H1 (cell line): ENCODE measurements around the gene SLC15A1. TPM values are rescaled to one million over a fixed set of nuclear protein-coding genes. Genes with fewer than 3 reads are reported as not detected.

Experiments
- CTCF ChIA-PET: fragments of 300-600 bp; sonication (Branson Sonifier 250); formaldehyde crosslinking; loops from one replicate; lab custom pipeline; 2021; ENCODE audit not compliant: partially characterized antibody; lab: Charles Lee
- POLR2A ChIA-PET: fragments of 300-600 bp; sonication (Branson Sonifier 250); formaldehyde crosslinking; loops from one replicate; lab custom pipeline; 2021; ENCODE audit warnings: inconsistent platforms; ENCODE audit not compliant: partially characterized antibody; lab: Charles Lee
- DNase-seq, 2 experiments: peaks; one replicate each; pipeline versions ENCODE4 v3.0.0 to v3.0.0-alpha.2; 2010 to 2022; ENCODE audit warnings: low spot score in 2 of 2, low read depth in 1 of 2, mixed read lengths in 1 of 2
- FAIRE-seq: peaks from 2 replicates; lab custom pipeline; 2011; peaks lifted over from hg19 to GRCh38; lab: Jason Lieb, UNC
- H2AFZ ChIP-seq: 2 replicates; pipeline ENCODE4 v1.8.1; 2012; ENCODE audit warnings: low read length, inconsistent platforms
- H2AK5ac ChIP-seq: 2 replicates; pipeline ENCODE4 v1.6.1; 2013; ENCODE audit warnings: low read depth, low read length
- H2BK120ac ChIP-seq: replicated peaks from 2 replicates; pipeline ENCODE3; 2013; ENCODE audit warnings: low read depth, low read length, inconsistent platforms
- H2BK12ac ChIP-seq: 2 replicates; pipeline ENCODE4 v1.6.1; 2013; ENCODE audit warnings: low read depth, low read length
- H2BK15ac ChIP-seq: 2 replicates; pipeline ENCODE4 v1.6.1; 2013; ENCODE audit warnings: low read length
- H2BK20ac ChIP-seq: 2 replicates; pipeline ENCODE4 v1.6.1; 2013; ENCODE audit warnings: low read length
- H2BK5ac ChIP-seq: 2 replicates; pipeline ENCODE4 v1.6.1; 2013; ENCODE audit warnings: low read depth, low read length
- H3K14ac ChIP-seq: 2 replicates; pipeline ENCODE4 v1.6.1; 2013; ENCODE audit warnings: inconsistent platforms; ENCODE audit not compliant: insufficient read length
- H3K18ac ChIP-seq: 2 replicates; pipeline ENCODE4 v1.6.1; 2013; ENCODE audit warnings: low read length; ENCODE audit errors: extremely low read depth
- H3K23ac ChIP-seq: 2 replicates; pipeline ENCODE4 v1.6.1; 2013; ENCODE audit warnings: inconsistent platforms; ENCODE audit not compliant: insufficient read length
- H3K23me2 ChIP-seq: 2 replicates; pipeline ENCODE4 v1.6.1; 2013; ENCODE audit warnings: low read depth, low read length
- H3K27ac ChIP-seq: 2 replicates; pipeline ENCODE4 v1.6.1; 2011; ENCODE audit warnings: low read depth, low read length, inconsistent platforms
- H3K27me3 ChIP-seq, 4 experiments: replicated peaks in 1 of 4; 1 replicate in 1 of 4; 2 replicates in 3 of 4; pipeline versions ENCODE4 v1.6.1 to v1.8.1; 2011 to 2013; ENCODE audit warnings: low read length in 3 of 4, mild to moderate bottlenecking in 3 of 4, inconsistent platforms in 2 of 4, mixed read lengths in 2 of 4, moderate library complexity in 1 of 4; ENCODE audit not compliant: control insufficient read depth in 3 of 4, insufficient read depth in 3 of 4; ENCODE audit errors: extremely low read depth in 1 of 4
- H3K36me3 ChIP-seq, 4 experiments: 2 replicates each; pipeline versions ENCODE4 v1.6.1 to v1.8.1; 2011 to 2013; ENCODE audit warnings: mild to moderate bottlenecking in 4 of 4, low read length in 3 of 4, moderate library complexity in 2 of 4, control low read depth in 1 of 4, inconsistent platforms in 1 of 4; ENCODE audit not compliant: insufficient read depth in 4 of 4, control insufficient read depth in 2 of 4
- H3K4ac ChIP-seq: replicated peaks from 2 replicates; pipeline ENCODE3; 2013; ENCODE audit warnings: low read length, low read depth, mixed read lengths, inconsistent platforms; ENCODE audit not compliant: insufficient read length
- H3K4me1 ChIP-seq, 4 experiments: replicated peaks in 1 of 4; 1 replicate in 1 of 4; 2 replicates in 3 of 4; pipeline versions ENCODE4 v1.6.1 to v1.8.1; 2011 to 2013; ENCODE audit warnings: low read length in 3 of 4, inconsistent platforms in 2 of 4, mixed read lengths in 1 of 4; ENCODE audit not compliant: insufficient read depth in 4 of 4, control insufficient read depth in 3 of 4
- H3K4me2 ChIP-seq, 2 experiments: 2 replicates each; pipeline versions ENCODE4 v1.6.1 to v1.8.1; 2011 to 2013; ENCODE audit warnings: low read depth in 2 of 2, low read length in 2 of 2, control low read depth in 1 of 2, inconsistent platforms in 1 of 2, mild to moderate bottlenecking in 1 of 2; ENCODE audit not compliant: insufficient read depth in 1 of 2
- H3K4me3 ChIP-seq, 4 experiments: fragments of 200-600, 300-600 bp in 1 of 4; sonication (generic), shearing (Covaris generic), sonication (Bioruptor Twin) in 1 of 4; 2 replicates each; pipeline versions ENCODE4 v1.5.1 to v1.8.1; 2011 to 2016; ENCODE audit warnings: low read length in 4 of 4, low read depth in 3 of 4, control low read depth in 2 of 4, inconsistent platforms in 2 of 4, mild to moderate bottlenecking in 2 of 4, mixed read lengths in 1 of 4, moderate library complexity in 1 of 4; ENCODE audit not compliant: insufficient read depth in 2 of 4; ENCODE audit errors: extremely low read depth in 1 of 4
- H3K56ac ChIP-seq: replicated peaks from 2 replicates; pipeline ENCODE3; 2013; ENCODE audit warnings: low read depth, mild to moderate bottlenecking, mixed read lengths, low read length, inconsistent platforms; ENCODE audit not compliant: insufficient read length
- H3K79me1 ChIP-seq: 2 replicates; pipeline ENCODE4 v1.6.1; 2013; ENCODE audit warnings: low read depth, low read length, control low read depth
- H3K79me2 ChIP-seq, 2 experiments: 2 replicates each; pipeline versions ENCODE4 v1.6.1 to v1.8.1; 2012 to 2013; ENCODE audit warnings: low read length in 2 of 2, mild to moderate bottlenecking in 2 of 2, inconsistent platforms in 1 of 2; ENCODE audit not compliant: insufficient read depth in 2 of 2, control insufficient read depth in 1 of 2
- H3K9ac ChIP-seq, 4 experiments: replicated peaks in 1 of 4; 1 replicate in 1 of 4; 2 replicates in 3 of 4; pipeline versions ENCODE4 v1.6.1 to v1.8.1; 2011 to 2013; ENCODE audit warnings: low read depth in 3 of 4, low read length in 3 of 4, control low read depth in 2 of 4, mild to moderate bottlenecking in 2 of 4, moderate library complexity in 2 of 4, inconsistent platforms in 1 of 4; ENCODE audit errors: extremely low read depth in 1 of 4
- H3K9me3 ChIP-seq, 2 experiments: 2 replicates each; pipeline versions ENCODE4 v1.6.1 to v1.8.1; 2012 to 2013; ENCODE audit warnings: mild to moderate bottlenecking in 2 of 2, moderate library complexity in 2 of 2, control low read depth in 1 of 2, inconsistent platforms in 1 of 2, low read depth in 1 of 2, low read length in 1 of 2, mixed read lengths in 1 of 2; ENCODE audit not compliant: insufficient read depth in 2 of 2
- H4K20me1 ChIP-seq, 2 experiments: replicated peaks in 1 of 2; 2 replicates each; pipeline versions ENCODE3 to v1.8.1; 2011 to 2013; ENCODE audit warnings: inconsistent platforms in 2 of 2, low read length in 2 of 2, mild to moderate bottlenecking in 1 of 2; ENCODE audit not compliant: insufficient read depth in 2 of 2, control insufficient read depth in 1 of 2
- H4K5ac ChIP-seq: 2 replicates; pipeline ENCODE4 v1.6.1; 2013; ENCODE audit warnings: low read length, low read depth, mixed read lengths, inconsistent platforms; ENCODE audit not compliant: insufficient read length
- H4K8ac ChIP-seq: 2 replicates; pipeline ENCODE4 v1.8.0; 2013; ENCODE audit warnings: mild to moderate bottlenecking, moderate library complexity, low read length, inconsistent platforms; ENCODE audit not compliant: insufficient read depth; ENCODE audit errors: extremely low read depth
- H4K91ac ChIP-seq: replicated peaks from 2 replicates; pipeline ENCODE3; 2013; ENCODE audit warnings: low read length, mixed read lengths, inconsistent platforms; ENCODE audit not compliant: insufficient read length
- BACH1 ChIP-seq: IDR thresholded peaks from 2 replicates; pipeline ENCODE4 v1.6.1; 2012; ENCODE audit warnings: low read length, improper control_type of control experiment
- CBX5 ChIP-seq: fragments of 300-800, 300-1000 bp; sonication (generic); IDR thresholded peaks from 2 replicates; pipeline ENCODE4 v1.7.1; 2016; ENCODE audit warnings: antibody characterized with exemption, low read length, low read depth
- CREB1 ChIP-seq: IDR thresholded peaks from 2 replicates; pipeline ENCODE4 v1.6.1; 2012; ENCODE audit warnings: inconsistent platforms
- EGR1 ChIP-seq: IDR thresholded peaks from 2 replicates; pipeline ENCODE4 v1.6.1; 2011; ENCODE audit warnings: low read depth, low read length, borderline replicate concordance
- FOSL1 ChIP-seq: IDR thresholded peaks from 2 replicates; pipeline ENCODE4 v1.6.1; 2011; ENCODE audit warnings: mild to moderate bottlenecking, low read depth, low read length, moderate library complexity; ENCODE audit not compliant: insufficient read depth
- GTF2F1 ChIP-seq: IDR thresholded peaks from 2 replicates; pipeline ENCODE4 v1.6.1; 2012; ENCODE audit warnings: low read depth, low read length, improper control_type of control experiment, borderline replicate concordance
- HDAC6 ChIP-seq: IDR thresholded peaks from one replicate; pipeline ENCODE4 v1.7.1; 2012; ENCODE audit warnings: low read depth, mild to moderate bottlenecking, inconsistent platforms, low read length, moderate library complexity
- KDM4A ChIP-seq: IDR thresholded peaks from one replicate; pipeline ENCODE4 v1.7.1; 2012; ENCODE audit warnings: low read depth, mild to moderate bottlenecking, moderate library complexity, low read length, inconsistent platforms; ENCODE audit not compliant: severe bottlenecking
- POLR2AphosphoS5 ChIP-seq: IDR thresholded peaks from 2 replicates; pipeline ENCODE4 v1.6.1; 2011; ENCODE audit warnings: low read depth, low read length
- SAP30 ChIP-seq: fragments of 300-600 bp; sonication (generic); IDR thresholded peaks from 2 replicates; pipeline ENCODE4 v1.7.1; 2012; ENCODE audit warnings: low read length, moderate library complexity, mild to moderate bottlenecking, inconsistent platforms; ENCODE audit not compliant: insufficient read depth, insufficient replicate concordance
- SIRT6 ChIP-seq: IDR thresholded peaks from one replicate; pipeline ENCODE4 v1.7.1; 2012; ENCODE audit warnings: low read length, inconsistent platforms
- SP1 ChIP-seq: IDR thresholded peaks from 2 replicates; pipeline ENCODE4 v1.6.1; 2011; ENCODE audit warnings: low read depth, low read length
- SRF ChIP-seq: IDR thresholded peaks from 2 replicates; pipeline ENCODE4 v1.6.1; 2011; ENCODE audit warnings: mild to moderate bottlenecking, low read depth, low read length, moderate library complexity
- TAF7 ChIP-seq: optimal IDR thresholded peaks from 2 replicates; pipeline ENCODE3; 2011; ENCODE audit warnings: low read depth, mild to moderate bottlenecking, inconsistent platforms, low read length, moderate library complexity, borderline replicate concordance
- WGBS, 2 experiments: shearing (Covaris generic) in 1 of 2; methylation state at CpG; one replicate each; pipeline versions ENCODE4 v1.1.6 to v1.1.7; 2013 to 2015; ENCODE audit warnings: low lambda C conversion rate in 2 of 2, mixed read lengths in 2 of 2, inconsistent platforms in 1 of 2, low coverage in 1 of 2, missing lambda C conversion rate in 1 of 2; ENCODE audit not compliant: insufficient replicate concordance in 2 of 2, insufficient coverage in 1 of 2, insufficient read length in 1 of 2; ENCODE audit errors: extremely low coverage in 1 of 2, missing lambda C conversion rate in 1 of 2; 5-methylcytosine and 5-hydroxymethylcytosine counted together
- polyA plus RNA-seq, 7 experiments: library from polyadenylated mRNA; depleted of rRNA in 3 of 7; stranded (reverse) in 5 of 7; unstranded in 2 of 7; fragments of >200 nt in 5 of 7; fragments of 200-250 nt in 2 of 7; gene quantifications; 1 replicate in 5 of 7; 2 replicates in 1 of 7; 4 replicates in 1 of 7; pipeline versions ENCODE4 v1.2.1 to v1.2.3, GENCODE V29; 2011 to 2013; ENCODE audit warnings: missing spikeins in 2 of 7, mixed read lengths in 2 of 7
- total RNA-seq: library from RNA; stranded (reverse); fragmentation: NEBNext Ultra II Directional; extraction: Animal tissue kit (Norgen Biotek cat#: 25700); gene quantifications from 2 replicates; pipeline ENCODE4 v1.2.1, GENCODE V29; 2021
- TF ChIP-seq, protein P1 (sequence below): IDR thresholded peaks from 2 replicates; pipeline ENCODE4 v1.6.1; 2011; ENCODE audit warnings: low read length, improper control_type of control experiment

SLC15A1 gene
- total and polyA plus RNA-seq, 2 of the 8 experiments (the other 6 are each of a cell fraction or from before 2014, with no cell fraction given), result 1.3 to 2.4 TPM

DNA sequence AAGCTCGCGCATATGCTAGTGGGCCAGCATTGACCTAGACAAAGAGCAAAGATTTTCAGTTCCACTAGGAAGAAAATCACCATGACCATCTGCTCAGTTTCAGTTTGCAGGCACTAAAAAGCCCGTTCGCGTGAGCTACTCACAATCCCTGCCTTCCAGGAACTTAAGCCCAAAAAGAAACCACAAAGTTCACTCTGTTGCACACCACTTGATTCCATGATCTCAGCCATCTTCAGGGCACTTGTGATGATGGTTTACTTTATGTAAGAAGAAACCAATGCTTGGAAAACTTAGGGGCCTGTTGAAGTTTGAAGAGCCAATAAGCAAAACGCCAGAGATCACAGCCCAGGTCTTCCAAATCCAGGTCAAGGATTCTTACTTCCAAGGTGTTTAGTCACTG, 45.0 kb upstream of the SLC15A1 start:
- H3K23me2 ChIP-seq, result no peaks in the 10 kb centered on the region
- H3K27ac ChIP-seq, result no peak overlapping the region
- H3K56ac ChIP-seq, result no peak overlapping the region
- H2BK20ac ChIP-seq, result no peak overlapping the region
- H3K4me1 ChIP-seq, result no peaks in the 10 kb centered on the region
- H3K36me3 ChIP-seq, result no peaks in the 10 kb centered on the region; a peak in 2 of 8 replicates
- DNase-seq, result no peak
- no peak overlapping the region for H2AK5ac ChIP-seq
- H3K9ac ChIP-seq, result peak overlapping the region in 1 of 4 experiments; percentile 13; a peak in 1 of 7 replicates
- H3K79me2 ChIP-seq, result no peaks in the 10 kb centered on the region
- H3K4me2 ChIP-seq, result no peak overlapping the region
- H3K14ac ChIP-seq, result no peak overlapping the region
- H3K79me1 ChIP-seq, result peaks cover 2% of the 10 kb centered on the region; the same call in 1 of the 2 replicates
- CTCF ChIA-PET, result interaction anchor here (0.9 to 2.8 kb wide), 9 partner anchors 20 to 313 kb away, joined by 3 to 9 read pairs (median 4); no protein-coding TSS in a partner anchor
- H3K18ac ChIP-seq, result no peak overlapping the region
- FAIRE-seq, result no peak
- no peak overlapping the region for H3K4ac ChIP-seq
- H3K9me3 ChIP-seq, result no peaks in the 10 kb centered on the region
- POLR2A ChIA-PET, result no interaction called here
- no peak overlapping the region for H2BK12ac ChIP-seq
- no peak overlapping the region for H2BK120ac ChIP-seq
- no peak overlapping the region for H4K91ac ChIP-seq
- no peaks in the 10 kb centered on the region for H4K20me1 ChIP-seq
- 92% methylated on average over 6 of the region's 6 CpGs; no CpG with 5 or more reads in 1 of the 2 experiments for WGBS, 2 experiments
- no peak overlapping the region for H2BK5ac ChIP-seq
- H4K8ac ChIP-seq, result no peak overlapping the region
- H2AFZ ChIP-seq, result no peak overlapping the region
- no peak overlapping the region for H3K4me3 ChIP-seq
- H3K23ac ChIP-seq, result no peak overlapping the region
- H3K27me3 ChIP-seq, result no peaks in the 10 kb centered on the region
- H4K5ac ChIP-seq, result no peak overlapping the region
- no peak overlapping the region for H2BK15ac ChIP-seq
- TF ChIP-seq KDM4A (no peak), SP1 (no peak), TAF7 (no peak), CBX5 (no peak), SRF (no peak), FOSL1 (no peak), CREB1 (no peak), GTF2F1 (no peak), HDAC6 (no peak), SIRT6 (no peak), BACH1 (no peak), EGR1 (no peak), POLR2AphosphoS5 (no peak), SAP30 (no peak)
- TF ChIP-seq, protein P1, sequence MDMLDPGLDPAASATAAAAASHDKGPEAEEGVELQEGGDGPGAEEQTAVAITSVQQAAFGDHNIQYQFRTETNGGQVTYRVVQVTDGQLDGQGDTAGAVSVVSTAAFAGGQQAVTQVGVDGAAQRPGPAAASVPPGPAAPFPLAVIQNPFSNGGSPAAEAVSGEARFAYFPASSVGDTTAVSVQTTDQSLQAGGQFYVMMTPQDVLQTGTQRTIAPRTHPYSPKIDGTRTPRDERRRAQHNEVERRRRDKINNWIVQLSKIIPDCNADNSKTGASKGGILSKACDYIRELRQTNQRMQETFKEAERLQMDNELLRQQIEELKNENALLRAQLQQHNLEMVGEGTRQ, result no peak
